Smooth muscle cell (in vitro differentiated cells): ENCODE results near the gene MRC2. TPM values are rescaled to one million over a fixed set of nuclear protein-coding genes. Genes with fewer than 3 reads are reported as not detected.
"Not testable (repeated sequence)": the region's sequence is repeated elsewhere in the genome, so short reads cannot be mapped to it uniquely, and the experiment has no call there.

Source experiments
- DNase-seq: peaks from one replicate; lab custom pipeline; 2025; ENCODE audit not compliant: unreplicated experiment; lab: John Stamatoyannopoulos, UW
- H2AFZ ChIP-seq: fragments of 200-600 bp; sonication (generic); 2 replicates; pipeline ENCODE4 v1.6.0; 2016; ENCODE audit warnings: antibody characterized with exemption, low read depth, mild to moderate bottlenecking
- H3F3A ChIP-seq: fragments of 200-600 bp; sonication (generic); 2 replicates; pipeline ENCODE4 v1.6.0; 2017; ENCODE audit warnings: antibody characterized with exemption, low read depth
- H3K27ac ChIP-seq: fragments of 200-600 bp; sonication (generic); 2 replicates; pipeline ENCODE4 v1.5.1; 2016; ENCODE audit warnings: low read depth, mild to moderate bottlenecking
- H3K27me3 ChIP-seq: fragments of 200-600 bp; sonication (generic); 2 replicates; pipeline ENCODE4 v1.6.1; 2016; ENCODE audit warnings: low read depth, mild to moderate bottlenecking
- H3K36me3 ChIP-seq: fragments of 200-600 bp; sonication (generic); 2 replicates; pipeline ENCODE4 v1.5.1; 2016; ENCODE audit warnings: low read depth
- H3K4me1 ChIP-seq: fragments of 200-600 bp; sonication (generic); 2 replicates; pipeline ENCODE4 v1.5.1; 2016; ENCODE audit warnings: low read depth
- H3K4me2 ChIP-seq: fragments of 200-600 bp; sonication (generic); 2 replicates; pipeline ENCODE4 v1.6.0; 2016; ENCODE audit warnings: mild to moderate bottlenecking
- H3K4me3 ChIP-seq: fragments of 200-600 bp; sonication (generic); 2 replicates; pipeline ENCODE4 v1.5.1; 2016; ENCODE audit warnings: mild to moderate bottlenecking
- H3K79me2 ChIP-seq: fragments of 200-600 bp; sonication (generic); 2 replicates; pipeline ENCODE4 v1.6.0; 2016; ENCODE audit warnings: low read depth, mild to moderate bottlenecking
- H3K9ac ChIP-seq: fragments of 200-600 bp; sonication (generic); 2 replicates; pipeline ENCODE4 v1.6.0; 2016; ENCODE audit warnings: low read depth
- H3K9me3 ChIP-seq: fragments of 200-600 bp; sonication (generic); replicated peaks from 2 replicates; pipeline ENCODE4 v1.5.1; 2016; ENCODE audit warnings: low read depth
- H4K20me1 ChIP-seq: fragments of 200-600 bp; sonication (generic); 2 replicates; pipeline ENCODE4 v1.6.0; 2016; ENCODE audit warnings: low read depth
- CTCF ChIP-seq: fragments of 200-600 bp; sonication (generic); IDR thresholded peaks from 2 replicates; pipeline ENCODE4 v1.5.1; 2017; ENCODE audit warnings: borderline replicate concordance, mild to moderate bottlenecking, antibody characterized with exemption; ENCODE audit not compliant: insufficient read depth, poor library complexity, severe bottlenecking
- WGBS: methylation state at CpG from one replicate; pipeline ENCODE4 v1.1.7; 2016; ENCODE audit warnings: low lambda C conversion rate; 5-methylcytosine and 5-hydroxymethylcytosine counted together
- polyA plus RNA-seq: library from polyadenylated mRNA; unstranded; fragments of >200 nt; fragmentation: Nextera tagmentation; extraction: Ambion mirVana; gene quantifications from 2 replicates; pipeline ENCODE4 v1.2.1, GENCODE V29; 2016
- total RNA-seq: library from RNA; depleted of rRNA; stranded (reverse); fragments of >200 nt; gene quantifications from 2 replicates; pipeline ENCODE4 v1.2.3, GENCODE V29; 2014

MRC2 gene
- total and polyA plus RNA-seq, 2 experiments from 2014 or later, result 177 to 489 TPM

- Histone ChIP-seq H3K27me3 (no peaks in the 10 kb centered on the region), H3F3A (peaks cover 4% of the 10 kb centered on the region), H2AFZ (no peak overlapping the region), H3K79me2 (peaks cover 10% of the 10 kb centered on the region), H3K9ac (no peak overlapping the region), H3K4me1 (no peaks in the 10 kb centered on the region), H4K20me1 (peaks cover 6% of the 10 kb centered on the region), H3K36me3 (peaks cover 23% of the 10 kb centered on the region), H3K27ac (no peak overlapping the region), H3K4me2 (no peak overlapping the region), H3K9me3 (no peaks in the 10 kb centered on the region), H3K4me3 (no peak overlapping the region)
- no peak for TF ChIP-seq CTCF
- no peak for DNase-seq
- WGBS, result 69% methylated on average over 2 of the region's 2 CpGs
These were observed 29.6 kb upstream of the MRC2 start for GRCh38 chr17:62597920-62598319.

DNA sequence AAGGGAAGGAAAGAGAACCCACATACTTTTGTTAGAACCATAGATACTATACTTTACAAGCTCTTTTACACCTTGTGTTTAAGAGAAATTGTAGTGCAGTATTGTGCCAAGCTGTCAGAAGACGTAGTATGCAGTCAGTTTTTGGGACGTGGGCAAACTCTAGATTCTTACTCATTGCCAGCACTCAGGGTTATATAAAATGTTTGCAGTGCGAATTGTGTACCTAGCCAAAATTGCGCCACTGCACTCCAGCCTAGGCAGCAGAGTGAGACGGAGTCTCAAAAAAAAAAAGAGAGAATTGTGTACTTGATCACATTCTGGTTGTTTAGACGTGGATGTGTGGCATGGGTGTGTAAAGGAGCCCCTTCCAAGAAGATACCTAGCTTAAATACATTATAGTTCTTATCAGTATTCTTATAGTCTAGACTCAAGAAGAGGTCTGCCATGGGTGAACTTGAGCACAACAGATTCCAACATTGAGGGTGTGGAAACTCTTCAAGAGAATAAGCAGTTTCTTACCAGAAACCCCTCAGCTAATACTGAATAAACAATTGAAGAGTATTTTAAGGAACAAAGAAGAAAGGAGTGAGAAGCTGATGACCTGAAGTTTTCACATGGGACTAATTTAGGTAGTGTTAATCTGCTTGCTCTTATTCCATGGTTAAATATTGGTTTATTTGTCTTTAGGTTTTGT, 27.4 kb upstream of the MRC2 start:
- peaks cover 6% of the 10 kb centered on the region for H4K20me1 ChIP-seq
- H3F3A ChIP-seq, result peaks cover 4% of the 10 kb centered on the region
- H3K4me2 ChIP-seq, result no peak overlapping the region
- peaks cover 10% of the 10 kb centered on the region for H3K79me2 ChIP-seq
- H2AFZ ChIP-seq, result no peak overlapping the region
- no peak for TF ChIP-seq CTCF
- no peaks in the 10 kb centered on the region for H3K4me1 ChIP-seq
- no peak overlapping the region for H3K27ac ChIP-seq
- H3K9me3 ChIP-seq, result no peaks in the 10 kb centered on the region
- no peaks in the 10 kb centered on the region for H3K27me3 ChIP-seq
- WGBS, result 94% methylated on average over 6 of the region's 6 CpGs
- H3K4me3 ChIP-seq, result no peak overlapping the region
- H3K36me3 ChIP-seq, result peaks cover 23% of the 10 kb centered on the region
- DNase-seq, result no peak
- no peak overlapping the region for H3K9ac ChIP-seq

DNA sequence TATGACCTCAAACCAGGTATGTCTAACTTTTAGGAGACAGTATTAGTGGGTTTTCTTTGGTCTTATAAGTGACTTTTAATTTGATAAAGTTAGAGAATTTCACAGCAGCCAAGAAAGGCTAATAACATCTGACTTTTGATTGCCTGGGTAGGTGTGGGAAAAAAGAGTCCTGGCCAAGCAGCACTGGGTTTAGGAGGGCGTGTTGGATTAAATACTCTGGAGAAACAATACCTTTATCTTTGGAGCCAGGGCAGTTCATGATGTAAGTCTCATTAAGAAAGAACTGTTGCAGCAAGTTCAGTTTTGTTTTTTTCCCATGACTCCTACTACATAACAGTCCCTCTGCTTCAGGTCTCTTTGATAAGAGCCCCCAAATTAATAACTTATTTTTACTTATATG, 26.7 kb upstream of the MRC2 start:
- H3K9ac ChIP-seq, result no peak overlapping the region
- peaks cover 17% of the 10 kb centered on the region for H3K36me3 ChIP-seq
- H3K27ac ChIP-seq, result no peak overlapping the region
- no peak overlapping the region for H3K4me3 ChIP-seq
- H3K9me3 ChIP-seq, result no peaks in the 10 kb centered on the region
- no peak overlapping the region for H3K4me2 ChIP-seq
- H2AFZ ChIP-seq, result no peak overlapping the region
- WGBS, result 91% methylated on average over 1 of the region's 1 CpG
- H3F3A ChIP-seq, result peaks cover 4% of the 10 kb centered on the region
- DNase-seq, result no peak
- H4K20me1 ChIP-seq, result peaks cover 6% of the 10 kb centered on the region
- no peaks in the 10 kb centered on the region for H3K27me3 ChIP-seq
- TF ChIP-seq CTCF, result no peak
- H3K4me1 ChIP-seq, result no peaks in the 10 kb centered on the region
- peaks cover 4% of the 10 kb centered on the region for H3K79me2 ChIP-seq

- Histone ChIP-seq H3K4me3 (no peak overlapping the region), H3K27me3 (no peaks in the 10 kb centered on the region), H3K9me3 (no peaks in the 10 kb centered on the region), H3K36me3 (peaks cover 17% of the 10 kb centered on the region), H3K79me2 (no peaks in the 10 kb centered on the region), H4K20me1 (peaks cover 6% of the 10 kb centered on the region), H3K9ac (no peak overlapping the region), H3K4me2 (no peak overlapping the region), H3K4me1 (no peaks in the 10 kb centered on the region), H3F3A (peaks cover 3% of the 10 kb centered on the region), H2AFZ (no peak overlapping the region), H3K27ac (no peak overlapping the region)
- WGBS, result 95% methylated on average over 2 of the region's 2 CpGs
- TF ChIP-seq CTCF, result no peak
- no peak for DNase-seq
These were observed 26.0 kb upstream of the MRC2 start for GRCh38 chr17:62601471-62601870.

GRCh38 chr17:62603783-62604182, 23.7 kb upstream of the MRC2 start:
- H3K4me1 ChIP-seq, H4K20me1 ChIP-seq, DNase-seq, H3K9me3 ChIP-seq, H3K27me3 ChIP-seq, H3K9ac ChIP-seq, H2AFZ ChIP-seq, H3K4me3 ChIP-seq, H3K4me2 ChIP-seq, H3K27ac ChIP-seq, H3K79me2 ChIP-seq, H3F3A ChIP-seq: not testable (repeated sequence)
- over 99% methylated on average over 6 of the region's 6 CpGs for WGBS
- peaks cover 11% of the 10 kb centered on the region for H3K36me3 ChIP-seq
